Epithelial cell of esophagus (primary cell): ENCODE data around the gene B4GALNT3.

Experiments
- DNase-seq: peaks from one replicate; pipeline ENCODE4 v3.0.0; 2010; ENCODE audit warnings: low read depth
- H3K4me3 ChIP-seq: 2 replicates; pipeline ENCODE4 v1.5.1; 2011; ENCODE audit warnings: mild to moderate bottlenecking, low read length, control low read depth
- TF ChIP-seq, protein P1 (sequence below): IDR thresholded peaks from 2 replicates; pipeline ENCODE4 v1.5.1; 2011; ENCODE audit warnings: low read depth, mild to moderate bottlenecking, low read length, control low read depth, inconsistent platforms; ENCODE audit not compliant: insufficient read depth; ENCODE audit errors: missing control alignments

The B4GALNT3 gene

DNA sequence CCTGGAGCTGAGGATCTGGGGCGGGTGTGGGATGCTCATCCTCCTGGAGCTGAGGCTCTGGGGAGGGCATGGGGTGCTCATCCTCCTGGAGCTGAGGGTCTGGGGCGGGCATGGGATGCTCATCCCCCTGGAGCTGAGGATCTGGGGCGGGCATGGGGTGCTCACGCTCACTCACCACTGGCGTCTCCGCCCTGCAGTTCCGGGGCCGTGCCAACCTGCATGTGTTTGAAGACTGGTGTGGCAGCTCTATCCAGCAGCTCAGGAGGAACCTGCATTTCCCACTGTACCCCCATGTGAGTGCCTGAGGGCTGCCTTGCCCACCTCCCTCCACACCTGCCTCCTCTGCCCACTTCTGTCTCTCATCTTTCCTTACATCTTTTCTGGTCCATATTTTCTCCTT is 84.4 kb downstream of the B4GALNT3 start:
- no peak overlapping the region for H3K4me3 ChIP-seq
- DNase-seq, result no peak
- TF ChIP-seq, protein P1, sequence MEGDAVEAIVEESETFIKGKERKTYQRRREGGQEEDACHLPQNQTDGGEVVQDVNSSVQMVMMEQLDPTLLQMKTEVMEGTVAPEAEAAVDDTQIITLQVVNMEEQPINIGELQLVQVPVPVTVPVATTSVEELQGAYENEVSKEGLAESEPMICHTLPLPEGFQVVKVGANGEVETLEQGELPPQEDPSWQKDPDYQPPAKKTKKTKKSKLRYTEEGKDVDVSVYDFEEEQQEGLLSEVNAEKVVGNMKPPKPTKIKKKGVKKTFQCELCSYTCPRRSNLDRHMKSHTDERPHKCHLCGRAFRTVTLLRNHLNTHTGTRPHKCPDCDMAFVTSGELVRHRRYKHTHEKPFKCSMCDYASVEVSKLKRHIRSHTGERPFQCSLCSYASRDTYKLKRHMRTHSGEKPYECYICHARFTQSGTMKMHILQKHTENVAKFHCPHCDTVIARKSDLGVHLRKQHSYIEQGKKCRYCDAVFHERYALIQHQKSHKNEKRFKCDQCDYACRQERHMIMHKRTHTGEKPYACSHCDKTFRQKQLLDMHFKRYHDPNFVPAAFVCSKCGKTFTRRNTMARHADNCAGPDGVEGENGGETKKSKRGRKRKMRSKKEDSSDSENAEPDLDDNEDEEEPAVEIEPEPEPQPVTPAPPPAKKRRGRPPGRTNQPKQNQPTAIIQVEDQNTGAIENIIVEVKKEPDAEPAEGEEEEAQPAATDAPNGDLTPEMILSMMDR, result no peak

DNA sequence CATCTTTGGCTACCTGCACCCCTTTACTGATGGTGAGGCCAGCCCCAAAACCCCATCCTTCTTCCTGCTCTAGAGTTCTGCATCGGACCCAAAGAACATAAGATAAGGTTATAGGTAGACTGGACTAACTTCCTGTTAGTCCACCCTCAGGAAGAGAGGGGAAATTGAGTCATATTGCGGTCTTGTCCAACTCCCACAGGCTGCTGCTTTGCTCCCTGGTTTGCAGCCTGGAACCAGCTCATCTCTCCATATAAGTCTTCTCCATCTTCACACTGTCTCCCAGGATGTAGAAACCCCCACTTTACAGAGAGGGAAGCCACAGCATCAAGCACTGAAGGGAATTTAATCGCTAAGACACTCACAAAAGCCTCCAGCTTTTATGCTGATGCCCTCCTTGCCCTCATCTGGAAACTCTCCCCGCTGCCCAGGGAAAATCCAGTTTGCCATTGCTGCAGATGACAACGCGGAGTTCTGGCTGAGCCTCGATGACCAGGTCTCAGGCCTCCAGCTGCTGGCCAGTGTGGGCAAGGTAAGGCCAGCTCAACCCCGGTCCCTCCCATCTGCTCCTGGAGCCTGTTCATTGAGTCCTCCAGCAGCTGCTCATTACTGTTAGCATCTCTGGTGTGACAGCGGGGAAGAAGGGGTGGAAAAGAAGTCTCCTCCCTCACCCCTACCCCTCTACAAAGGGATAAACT is 85.3 kb downstream of the B4GALNT3 start:
- TF ChIP-seq, protein P1, result no peak
- DNase-seq, result no peak
- H3K4me3 ChIP-seq, result no peak overlapping the region

DNA sequence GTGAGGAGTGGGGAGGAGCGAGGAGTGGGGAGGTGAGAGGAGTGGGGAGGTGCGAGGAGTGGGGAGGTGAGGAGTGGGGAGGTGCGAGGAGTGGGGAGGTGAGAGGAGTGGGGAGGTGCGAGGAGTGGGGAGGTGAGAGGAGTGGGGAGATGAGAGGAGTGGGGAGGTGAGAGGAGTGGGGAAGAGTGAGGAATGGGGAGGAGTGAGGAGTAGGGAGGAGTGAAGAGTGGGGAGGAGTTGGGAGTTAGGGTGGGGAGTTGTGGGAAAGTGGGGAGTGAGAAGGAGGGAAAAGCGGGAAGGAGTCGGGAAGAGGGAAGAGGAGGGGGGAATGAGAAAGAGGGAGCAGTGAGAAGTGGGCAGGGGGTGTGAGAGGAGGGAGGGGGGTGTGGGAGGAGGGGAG is 86.1 kb downstream of the B4GALNT3 start:
- DNase-seq, result no peak
- TF ChIP-seq, protein P1, result no peak
- H3K4me3 ChIP-seq, result no peak overlapping the region

DNA sequence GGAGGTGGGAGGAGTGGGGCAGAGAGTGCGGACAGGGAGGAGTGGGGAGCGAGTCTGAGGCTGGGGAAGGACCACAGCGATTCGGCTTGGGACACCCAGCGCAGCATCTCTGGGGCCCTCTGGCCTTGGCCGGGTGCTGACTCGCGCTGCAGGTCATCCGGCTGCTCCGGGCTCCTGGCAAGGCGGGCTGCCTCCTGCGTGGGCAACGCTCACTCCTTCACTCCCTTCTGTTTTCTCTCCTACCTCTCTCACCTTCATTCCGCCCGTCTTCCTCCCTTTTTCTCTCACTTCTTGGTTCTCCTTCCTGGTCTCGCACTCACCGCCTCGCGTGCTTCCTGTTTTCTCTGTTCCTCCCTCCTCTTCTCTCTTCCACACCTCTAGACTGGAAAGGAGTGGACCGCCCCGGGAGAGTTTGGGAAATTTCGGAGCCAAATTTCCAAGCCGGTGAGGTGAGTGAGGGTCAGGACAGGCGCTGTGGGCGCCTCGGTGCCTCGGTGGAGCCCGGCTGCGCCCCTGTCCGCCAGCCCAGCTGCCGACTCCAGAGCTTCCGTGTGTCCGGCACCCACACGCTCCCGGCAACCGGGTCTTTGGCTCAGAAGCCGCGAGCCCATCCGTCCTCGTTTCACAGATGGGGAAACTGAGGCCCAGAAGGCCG is 86.7 kb downstream of the B4GALNT3 start:
- DNase-seq, result no peak
- TF ChIP-seq, protein P1, result no peak
- no peak overlapping the region for H3K4me3 ChIP-seq

DNA sequence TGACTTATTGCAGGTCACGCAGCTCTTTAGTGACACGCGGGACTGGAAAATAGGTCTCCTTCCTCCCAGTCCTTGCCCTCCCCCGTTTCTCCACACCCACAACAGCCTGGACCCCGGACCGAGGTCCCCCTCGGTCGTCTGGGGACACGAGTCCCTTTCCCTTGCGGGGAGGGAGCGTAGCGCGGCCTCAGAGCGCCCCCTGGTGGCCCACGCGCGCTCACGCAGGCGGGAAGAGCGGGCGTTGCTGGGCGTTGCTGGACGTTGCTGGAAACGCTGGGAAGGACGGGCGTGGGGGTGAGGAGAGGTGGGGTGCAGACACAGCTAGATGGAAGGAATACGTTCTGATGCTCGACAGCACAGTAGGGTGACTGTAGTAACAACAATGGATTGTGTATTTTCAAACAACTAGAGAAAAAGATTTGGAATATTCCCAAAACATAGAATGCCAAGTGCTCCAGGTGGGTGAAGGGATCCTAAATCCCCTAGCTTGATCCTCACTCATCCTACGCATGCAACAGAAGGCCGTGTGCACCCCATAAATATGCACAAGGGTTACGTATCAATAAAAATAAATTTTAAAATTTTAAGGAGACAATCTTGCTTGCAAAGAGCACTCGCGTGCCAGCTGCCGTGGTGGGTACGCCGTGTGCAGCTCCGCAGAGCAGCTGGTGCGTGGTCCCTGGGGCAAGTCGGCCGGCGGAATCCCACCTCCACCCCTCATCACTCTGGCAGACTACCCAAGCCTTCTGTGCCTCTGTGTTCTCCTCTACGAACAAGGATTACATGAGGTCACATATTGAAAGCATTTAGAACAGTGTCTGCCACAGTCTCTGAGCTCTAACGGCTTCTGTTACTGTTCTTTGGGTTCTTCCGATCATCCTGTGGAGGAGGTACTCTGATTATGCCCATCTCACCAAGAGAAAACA is 87.4 kb downstream of the B4GALNT3 start:
- DNase-seq, result peak; percentile 52
- TF ChIP-seq, protein P1, result peak; percentile 85
- H3K4me3 ChIP-seq, result no peak overlapping the region

DNA sequence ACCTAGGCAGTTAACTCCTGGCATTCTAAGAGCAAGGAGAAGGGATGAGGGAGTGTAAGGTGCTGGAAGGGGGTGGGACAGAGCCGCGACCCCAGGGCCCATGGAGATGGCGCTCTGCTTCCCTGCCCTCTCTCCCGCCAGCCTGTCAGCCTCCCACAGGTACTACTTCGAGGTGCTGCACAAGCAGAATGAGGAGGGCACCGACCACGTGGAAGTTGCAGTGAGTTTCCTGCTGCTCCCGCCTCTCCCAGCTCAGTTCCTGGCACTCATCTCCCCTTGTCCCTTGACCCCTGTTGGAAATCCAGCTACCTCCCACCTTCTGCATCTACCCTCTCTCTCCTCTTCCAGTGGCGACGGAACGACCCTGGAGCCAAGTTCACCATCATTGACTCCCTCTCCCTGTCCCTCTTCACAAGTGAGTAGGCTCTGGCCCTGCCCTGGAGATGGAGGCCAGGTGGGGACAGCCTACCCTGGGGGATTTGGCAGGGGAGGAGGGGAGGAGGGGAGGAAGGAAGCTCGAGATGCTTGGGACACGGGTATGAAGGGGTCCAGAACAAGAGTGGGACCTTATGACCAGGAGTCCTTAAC is 88.2 kb downstream of the B4GALNT3 start:
- DNase-seq, result no peak
- TF ChIP-seq, protein P1, result no peak
- no peak overlapping the region for H3K4me3 ChIP-seq
